ENCODE measurements around the gene TMEM59L.

- TF ChIP-seq CTCF (IDR thresholded peaks at IDR 0.05; ENCODE audit: low read depth, low read length, missing input control) (no peak), RXRA (IDR thresholded peaks at IDR 0.05) (no peak), GABPA (IDR thresholded peaks at IDR 0.05 in 1 of 2, conservative IDR thresholded peaks at IDR 0.05 in 1 of 2) (no peak), YY1 (IDR thresholded peaks at IDR 0.05) (no peak), JUND (IDR thresholded peaks at IDR 0.05) (no peak), FOXA1 (IDR thresholded peaks at IDR 0.05) (no peak), ZBTB33 (IDR thresholded peaks at IDR 0.05) (no peak), RAD21 (IDR thresholded peaks at IDR 0.05) (no peak), TAF1 (conservative IDR thresholded peaks at IDR 0.05) (no peak), SP1 (IDR thresholded peaks at IDR 0.05) (no peak), MAX (IDR thresholded peaks at IDR 0.05) (no peak), HNF4A (conservative IDR thresholded peaks at IDR 0.05) (no peak), ATF3 (IDR thresholded peaks at IDR 0.05) (no peak), REST (IDR thresholded peaks at IDR 0.05) (no peak)
These were observed 20.8 kb upstream of the TMEM59L start for GRCh38 chr19:18591735-18592385.
